Lower leg skin (tissue), 3 donors: ENCODE results near the gene FLT1.

Source experiments
- CTCF ChIP-seq, 3 donors: fragments of 450-650 bp; IDR thresholded peaks; one replicate each; pipeline ENCODE4 v1.5.1; 2016; ENCODE audit warnings: antibody characterized with exemption in 3 of 3, mild to moderate bottlenecking in 3 of 3, moderate library complexity in 2 of 3
- POLR2A ChIP-seq, 2 donors: fragments of 450-650 bp; IDR thresholded peaks; one replicate each; pipeline ENCODE4 v1.6.1; 2016 to 2017; ENCODE audit warnings: antibody characterized with exemption in 2 of 2, mild to moderate bottlenecking in 1 of 2, moderate library complexity in 1 of 2

- TF ChIP-seq CTCF (IDR thresholded peaks at IDR 0.05): no peak
- no peak for TF ChIP-seq POLR2A (IDR thresholded peaks at IDR 0.05)
Observed at GRCh38 chr13:28408235-28408848, 86.6 kb downstream of the FLT1 start.
